HEK293T (cell line): ENCODE results near the gene PSTPIP1.

Experiments
- CTCF ChIA-PET: fragments of 350-600 bp; formaldehyde crosslinking; extraction: SDS; loops from one replicate; lab custom pipeline; 2021; ENCODE audit warnings: antibody characterized with exemption, inconsistent platforms; lab: Yijun Ruan, JAX
- POLR2A ChIA-PET: fragments of 350-600 bp; formaldehyde crosslinking; extraction: SDS; loops from one replicate; lab custom pipeline; 2020; ENCODE audit warnings: antibody characterized with exemption, inconsistent platforms; lab: Yijun Ruan, JAX
- DNase-seq: peaks from one replicate; pipeline ENCODE4 v3.0.0; 2012; ENCODE audit warnings: mixed read lengths; ENCODE audit errors: extremely low spot score
- ARNT ChIP-seq: fragments of 450-650 bp; IDR thresholded peaks from 2 replicates; pipeline ENCODE4 v1.6.1; 2017; ENCODE audit warnings: mild to moderate bottlenecking
- BHLHE40 ChIP-seq: fragments of 450-650 bp; IDR thresholded peaks from 2 replicates; pipeline ENCODE4 v1.6.1; 2016; ENCODE audit warnings: mild to moderate bottlenecking, moderate library complexity, borderline replicate concordance
- CTBP1 ChIP-seq: fragments of 450-650 bp; IDR thresholded peaks from 2 replicates; pipeline ENCODE4 v1.6.1; 2016; ENCODE audit warnings: borderline replicate concordance
- ELF4 ChIP-seq: fragments of 450-650 bp; IDR thresholded peaks from 2 replicates; pipeline ENCODE4 v1.6.1; 2017; ENCODE audit warnings: antibody characterized with exemption
- FOXA1 ChIP-seq: fragments of 450-650 bp; IDR thresholded peaks from 2 replicates; pipeline ENCODE4 v1.6.1; 2016; ENCODE audit warnings: mild to moderate bottlenecking
- FOXK2 ChIP-seq: fragments of 450-650 bp; IDR thresholded peaks from 2 replicates; pipeline ENCODE4 v1.6.1; 2016; ENCODE audit warnings: mild to moderate bottlenecking
- FOXM1 ChIP-seq: fragments of 450-650 bp; IDR thresholded peaks from 2 replicates; pipeline ENCODE4 v1.6.1; 2017; ENCODE audit warnings: mild to moderate bottlenecking, borderline replicate concordance
- HDGF ChIP-seq: fragments of 450-650 bp; IDR thresholded peaks from 2 replicates; pipeline ENCODE4 v1.6.1; 2017; ENCODE audit warnings: antibody characterized with exemption, borderline replicate concordance
- L3MBTL2 ChIP-seq: fragments of 450-650 bp; conservative IDR thresholded peaks from 2 replicates; pipeline ENCODE4 v1.6.1; 2016; ENCODE audit warnings: mild to moderate bottlenecking
- LEF1 ChIP-seq: fragments of 450-650 bp; IDR thresholded peaks from 2 replicates; pipeline ENCODE4 v1.6.1; 2017; ENCODE audit warnings: mild to moderate bottlenecking, borderline replicate concordance
- NFRKB ChIP-seq: fragments of 450-650 bp; IDR thresholded peaks from 2 replicates; pipeline ENCODE4 v1.6.1; 2016; ENCODE audit warnings: mild to moderate bottlenecking, moderate library complexity
- PKNOX1 ChIP-seq: fragments of 450-650 bp; IDR thresholded peaks from 2 replicates; pipeline ENCODE4 v1.6.1; 2016
- SP1 ChIP-seq: fragments of 450-650 bp; IDR thresholded peaks from 2 replicates; pipeline ENCODE4 v1.6.1; 2017
- SUZ12 ChIP-seq: fragments of 450-650 bp; IDR thresholded peaks from 2 replicates; pipeline ENCODE4 v1.6.1; 2016; ENCODE audit warnings: mild to moderate bottlenecking
- TARDBP ChIP-seq: fragments of 450-650 bp; IDR thresholded peaks from 2 replicates; pipeline ENCODE4 v1.6.1; 2016
- ZNF384 ChIP-seq: fragments of 450-650 bp; IDR thresholded peaks from 2 replicates; pipeline ENCODE4 v1.6.1; 2016

Gene PSTPIP1

GRCh38 chr15:76991741-76992645 lies 2.9 kb upstream of the PSTPIP1 start:
- ChIA-PET CTCF (interaction anchor here (1.4 kb wide), 1 partner anchor 21 kb away, joined by 3 read pairs; no protein-coding TSS in a partner anchor), POLR2A (no interaction called here)
- DNase-seq = no peak
- no peak for TF ChIP-seq ELF4
- TF ChIP-seq FOXM1 = no peak
- TF ChIP-seq NFRKB = no peak
- TF ChIP-seq SUZ12 = no peak
- no peak for TF ChIP-seq CTBP1
- no peak for TF ChIP-seq FOXA1
- TF ChIP-seq BHLHE40 = no peak
- no peak for TF ChIP-seq PKNOX1
- no peak for TF ChIP-seq FOXK2
- TF ChIP-seq L3MBTL2 = no peak
- TF ChIP-seq ARNT = no peak
- no peak for TF ChIP-seq SP1

GRCh38 chr15:76993114-76993725 lies 1.7 kb upstream of the PSTPIP1 start:
- ChIA-PET CTCF (no interaction called here), POLR2A (interaction anchor here (1.1 kb wide), 1 partner anchor 62 kb away, joined by 3 read pairs; the partner anchor contains the start of gene RCN2)
- no peak for DNase-seq
- TF ChIP-seq L3MBTL2 = no peak
- no peak for TF ChIP-seq FOXA1
- TF ChIP-seq SUZ12 = no peak
- no peak for TF ChIP-seq HDGF
- TF ChIP-seq PKNOX1 = no peak
- no peak for TF ChIP-seq NFRKB
- no peak for TF ChIP-seq SP1
- TF ChIP-seq ZNF384 = no peak
- no peak for TF ChIP-seq LEF1
- no peak for TF ChIP-seq BHLHE40
- no peak for TF ChIP-seq FOXK2

- TF ChIP-seq TARDBP (no peak), NFRKB (no peak), BHLHE40 (no peak), LEF1 (no peak), ELF4 (no peak), PKNOX1 (no peak), FOXK2 (no peak), FOXM1 (no peak), SUZ12 (no peak), FOXA1 (no peak), SP1 (no peak), CTBP1 (no peak), HDGF (no peak), ARNT (no peak), L3MBTL2 (no peak), ZNF384 (no peak)
- POLR2A ChIA-PET = interaction anchor here (1.1 kb wide), 1 partner anchor 63 kb away, joined by 3 read pairs; the partner anchor contains the start of gene RCN2
- CTCF ChIA-PET = interaction anchor here (1.0 kb wide), 1 partner anchor 20 kb away, joined by 3 read pairs; no protein-coding TSS in a partner anchor
- DNase-seq = no peak
Observed at GRCh38 chr15:76994001-76994400, 925 bp upstream of the PSTPIP1 start.

GRCh38 chr15:76994496-76994895 lies 430 bp upstream of the PSTPIP1 start:
- POLR2A ChIA-PET = no interaction called here
- TF ChIP-seq SUZ12 (no peak), FOXA1 (no peak), ELF4 (no peak), TARDBP (no peak)
- no peak for DNase-seq
- CTCF ChIA-PET = interaction anchor here (1.0 to 1.1 kb wide), 2 partner anchors 20 to 549 kb away, joined by 3 read pairs; no protein-coding TSS in a partner anchor

- CTCF ChIA-PET = interaction anchor here (1.1 kb wide), 1 partner anchor 23 kb away, joined by 3 read pairs; no protein-coding TSS in a partner anchor
- TF ChIP-seq ARNT = no peak
- TF ChIP-seq CTBP1 = no peak
- TF ChIP-seq FOXA1 = no peak
- TF ChIP-seq FOXK2 = no peak
- TF ChIP-seq ZNF384 = no peak
- no peak for TF ChIP-seq SUZ12
- no peak for TF ChIP-seq TARDBP
- no peak for TF ChIP-seq SP1
- TF ChIP-seq LEF1 = no peak
- TF ChIP-seq HDGF = no peak
- TF ChIP-seq L3MBTL2 = no peak
- TF ChIP-seq NFRKB = no peak
- no peak for TF ChIP-seq ELF4
- TF ChIP-seq BHLHE40 = no peak
- TF ChIP-seq FOXM1 = no peak
- no peak for TF ChIP-seq PKNOX1
- POLR2A ChIA-PET = no interaction called here
- DNase-seq = no peak
Observed at GRCh38 chr15:76996076-76996525, 1.2 kb downstream of the PSTPIP1 start.
